Neural cell (in vitro differentiated cells): ENCODE results near the gene RANBP9. TPM values are rescaled to one million over a fixed set of nuclear protein-coding genes. Genes with fewer than 3 reads are reported as not detected.

Experiments
- H2AFZ ChIP-seq: fragments of 200-600, 300-800 bp; sonication (generic), shearing (Covaris generic); 2 replicates; pipeline ENCODE4 v1.6.0; 2014; ENCODE audit warnings: low read depth, mild to moderate bottlenecking, antibody characterized with exemption, low read length, moderate library complexity
- H3F3A ChIP-seq: fragments of 200-600 bp; shearing (Covaris generic); 2 replicates; pipeline ENCODE4 v1.6.1; 2016; ENCODE audit warnings: mild to moderate bottlenecking, moderate library complexity, mixed read lengths, antibody characterized with exemption, low read length; ENCODE audit not compliant: insufficient read depth, poor library complexity, severe bottlenecking
- H3K27ac ChIP-seq: fragments of 200-600, 300-800 bp; sonication (generic), shearing (Covaris generic); 2 replicates; pipeline ENCODE4 v1.5.1; 2014; ENCODE audit warnings: mild to moderate bottlenecking, low read length, moderate library complexity
- H3K27me3 ChIP-seq: fragments of 300-800, 200-600 bp; sonication (generic), shearing (Covaris generic); 2 replicates; pipeline ENCODE4 v1.6.0; 2014; ENCODE audit warnings: mild to moderate bottlenecking, low read depth, low read length, moderate library complexity; ENCODE audit not compliant: insufficient read depth
- H3K36me3 ChIP-seq: fragments of 300-800, 200-600 bp; sonication (generic), shearing (Covaris generic); 2 replicates; pipeline ENCODE4 v1.5.1; 2014; ENCODE audit warnings: mild to moderate bottlenecking, antibody characterized with exemption, low read length, moderate library complexity; ENCODE audit not compliant: insufficient read depth
- H3K4me2 ChIP-seq: fragments of 300-800, 200-600 bp; sonication (generic), shearing (Covaris generic); 2 replicates; pipeline ENCODE4 v1.6.0; 2014; ENCODE audit warnings: mild to moderate bottlenecking, low read length
- H3K4me3 ChIP-seq: fragments of 300-800, 200-600 bp; sonication (generic), shearing (Covaris generic); 2 replicates; pipeline ENCODE4 v1.5.1; 2014; ENCODE audit warnings: mild to moderate bottlenecking, low read length, moderate library complexity
- H3K79me2 ChIP-seq: fragments of 200-600 bp; shearing (Covaris generic); replicated peaks from 2 replicates; pipeline ENCODE4 v1.6.0; 2014; ENCODE audit warnings: mild to moderate bottlenecking, low read length, moderate library complexity; ENCODE audit not compliant: insufficient read depth
- H3K9ac ChIP-seq: fragments of 300-800, 200-600 bp; sonication (generic), shearing (Covaris generic); 2 replicates; pipeline ENCODE4 v1.6.1; 2016; ENCODE audit warnings: mild to moderate bottlenecking, low read length, mixed read lengths
- H3K9me2 ChIP-seq: fragments of 200-600 bp; shearing (Covaris generic); 2 replicates; pipeline ENCODE4 v1.6.1; 2016; ENCODE audit warnings: mild to moderate bottlenecking, low read length, mixed read lengths; ENCODE audit not compliant: insufficient read depth
- H3K9me3 ChIP-seq: fragments of 200-600, 300-800 bp; sonication (generic), shearing (Covaris generic); 2 replicates; pipeline ENCODE4 v1.6.1; 2016; ENCODE audit warnings: mild to moderate bottlenecking, mixed run types, low read length, moderate library complexity, mixed read lengths
- H4K20me1 ChIP-seq: fragments of 200-600 bp; shearing (Covaris generic); 2 replicates; pipeline ENCODE4 v1.6.1; 2016; ENCODE audit warnings: mild to moderate bottlenecking, mixed run types; ENCODE audit not compliant: insufficient read depth
- EP300 ChIP-seq: fragments of 450-650 bp; conservative IDR thresholded peaks from 2 replicates; pipeline ENCODE4 v1.6.1; 2014; ENCODE audit warnings: antibody characterized with exemption, mild to moderate bottlenecking, moderate library complexity; ENCODE audit not compliant: poor library complexity, severe bottlenecking
- EZH2 ChIP-seq: fragments of 200-600, 300-800 bp; shearing (Covaris generic), sonication (generic); IDR thresholded peaks from 2 replicates; pipeline ENCODE4 v1.6.1; 2014; ENCODE audit warnings: antibody characterized with exemption, low read length, borderline replicate concordance, mild to moderate bottlenecking; ENCODE audit not compliant: insufficient read depth, poor library complexity, severe bottlenecking
- MXI1 ChIP-seq: fragments of 450-650 bp; conservative IDR thresholded peaks from 2 replicates; pipeline ENCODE4 v1.6.1; 2014; ENCODE audit warnings: antibody characterized with exemption, mild to moderate bottlenecking; ENCODE audit not compliant: poor library complexity, severe bottlenecking
- POLR2AphosphoS5 ChIP-seq: IDR thresholded peaks from 2 replicates; pipeline ENCODE4 v1.6.1; 2012
- RAD21 ChIP-seq: fragments of 450-650 bp; conservative IDR thresholded peaks from 2 replicates; pipeline ENCODE4 v1.6.1; 2014; ENCODE audit warnings: antibody characterized with exemption, mild to moderate bottlenecking, moderate library complexity
- SMC3 ChIP-seq: fragments of 450-650 bp; conservative IDR thresholded peaks from 2 replicates; pipeline ENCODE4 v1.6.1; 2014; ENCODE audit warnings: antibody characterized with exemption, mild to moderate bottlenecking, moderate library complexity; ENCODE audit not compliant: poor library complexity
- TAF1 ChIP-seq: IDR thresholded peaks from 2 replicates; pipeline ENCODE4 v1.6.1; 2012; ENCODE audit warnings: low read depth
- polyA plus RNA-seq: library from polyadenylated mRNA; depleted of rRNA; stranded (reverse); fragments of >200 nt; gene quantifications from 2 replicates; pipeline ENCODE4 v1.2.3, GENCODE V29; 2014
- TF ChIP-seq, protein P1 (sequence below): IDR thresholded peaks from 2 replicates; pipeline ENCODE4 v1.6.1; 2012; ENCODE audit warnings: borderline replicate concordance
- TF ChIP-seq, protein P2 (sequence below): fragments of 450-650 bp; IDR thresholded peaks from 2 replicates; pipeline ENCODE4 v1.5.1; 2014; ENCODE audit warnings: antibody characterized with exemption, mild to moderate bottlenecking, moderate library complexity; ENCODE audit not compliant: poor library complexity, severe bottlenecking

The RANBP9 gene
- polyA plus RNA-seq, 1 donor from 2014 or later = 52.2 TPM

GRCh38 chr6:13573669-13574110 is 137.9 kb downstream of the RANBP9 start:
- peak overlapping the region; percentile 87 for H3K9ac ChIP-seq
- no peaks in the 10 kb centered on the region for H3K36me3 ChIP-seq
- H3K4me2 ChIP-seq = peak overlapping the region; percentile 59
- H3K27me3 ChIP-seq = no peaks in the 10 kb centered on the region
- H3K27ac ChIP-seq = peak overlapping the region; percentile 91
- TF ChIP-seq, protein P1, sequence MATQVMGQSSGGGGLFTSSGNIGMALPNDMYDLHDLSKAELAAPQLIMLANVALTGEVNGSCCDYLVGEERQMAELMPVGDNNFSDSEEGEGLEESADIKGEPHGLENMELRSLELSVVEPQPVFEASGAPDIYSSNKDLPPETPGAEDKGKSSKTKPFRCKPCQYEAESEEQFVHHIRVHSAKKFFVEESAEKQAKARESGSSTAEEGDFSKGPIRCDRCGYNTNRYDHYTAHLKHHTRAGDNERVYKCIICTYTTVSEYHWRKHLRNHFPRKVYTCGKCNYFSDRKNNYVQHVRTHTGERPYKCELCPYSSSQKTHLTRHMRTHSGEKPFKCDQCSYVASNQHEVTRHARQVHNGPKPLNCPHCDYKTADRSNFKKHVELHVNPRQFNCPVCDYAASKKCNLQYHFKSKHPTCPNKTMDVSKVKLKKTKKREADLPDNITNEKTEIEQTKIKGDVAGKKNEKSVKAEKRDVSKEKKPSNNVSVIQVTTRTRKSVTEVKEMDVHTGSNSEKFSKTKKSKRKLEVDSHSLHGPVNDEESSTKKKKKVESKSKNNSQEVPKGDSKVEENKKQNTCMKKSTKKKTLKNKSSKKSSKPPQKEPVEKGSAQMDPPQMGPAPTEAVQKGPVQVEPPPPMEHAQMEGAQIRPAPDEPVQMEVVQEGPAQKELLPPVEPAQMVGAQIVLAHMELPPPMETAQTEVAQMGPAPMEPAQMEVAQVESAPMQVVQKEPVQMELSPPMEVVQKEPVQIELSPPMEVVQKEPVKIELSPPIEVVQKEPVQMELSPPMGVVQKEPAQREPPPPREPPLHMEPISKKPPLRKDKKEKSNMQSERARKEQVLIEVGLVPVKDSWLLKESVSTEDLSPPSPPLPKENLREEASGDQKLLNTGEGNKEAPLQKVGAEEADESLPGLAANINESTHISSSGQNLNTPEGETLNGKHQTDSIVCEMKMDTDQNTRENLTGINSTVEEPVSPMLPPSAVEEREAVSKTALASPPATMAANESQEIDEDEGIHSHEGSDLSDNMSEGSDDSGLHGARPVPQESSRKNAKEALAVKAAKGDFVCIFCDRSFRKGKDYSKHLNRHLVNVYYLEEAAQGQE = no peak
- TF ChIP-seq MXI1 = no peak
- TF ChIP-seq SMC3 = no peak
- TF ChIP-seq EP300 = no peak
- TF ChIP-seq POLR2AphosphoS5 = no peak
- TF ChIP-seq, protein P2, sequence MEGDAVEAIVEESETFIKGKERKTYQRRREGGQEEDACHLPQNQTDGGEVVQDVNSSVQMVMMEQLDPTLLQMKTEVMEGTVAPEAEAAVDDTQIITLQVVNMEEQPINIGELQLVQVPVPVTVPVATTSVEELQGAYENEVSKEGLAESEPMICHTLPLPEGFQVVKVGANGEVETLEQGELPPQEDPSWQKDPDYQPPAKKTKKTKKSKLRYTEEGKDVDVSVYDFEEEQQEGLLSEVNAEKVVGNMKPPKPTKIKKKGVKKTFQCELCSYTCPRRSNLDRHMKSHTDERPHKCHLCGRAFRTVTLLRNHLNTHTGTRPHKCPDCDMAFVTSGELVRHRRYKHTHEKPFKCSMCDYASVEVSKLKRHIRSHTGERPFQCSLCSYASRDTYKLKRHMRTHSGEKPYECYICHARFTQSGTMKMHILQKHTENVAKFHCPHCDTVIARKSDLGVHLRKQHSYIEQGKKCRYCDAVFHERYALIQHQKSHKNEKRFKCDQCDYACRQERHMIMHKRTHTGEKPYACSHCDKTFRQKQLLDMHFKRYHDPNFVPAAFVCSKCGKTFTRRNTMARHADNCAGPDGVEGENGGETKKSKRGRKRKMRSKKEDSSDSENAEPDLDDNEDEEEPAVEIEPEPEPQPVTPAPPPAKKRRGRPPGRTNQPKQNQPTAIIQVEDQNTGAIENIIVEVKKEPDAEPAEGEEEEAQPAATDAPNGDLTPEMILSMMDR = no peak
- no peak for TF ChIP-seq RAD21
- no peak for TF ChIP-seq EZH2
- TF ChIP-seq TAF1 = no peak
- H3K9me2 ChIP-seq = no peaks in the 10 kb centered on the region
- H4K20me1 ChIP-seq = no peaks in the 10 kb centered on the region
- peak overlapping the region; percentile 91 for H3K4me3 ChIP-seq
- peaks cover 4% of the 10 kb centered on the region for H3K79me2 ChIP-seq
- peak overlapping the region; percentile 65 for H2AFZ ChIP-seq
- H3F3A ChIP-seq = peaks cover 12% of the 10 kb centered on the region
- H3K9me3 ChIP-seq = peaks cover 6% of the 10 kb centered on the region

DNA sequence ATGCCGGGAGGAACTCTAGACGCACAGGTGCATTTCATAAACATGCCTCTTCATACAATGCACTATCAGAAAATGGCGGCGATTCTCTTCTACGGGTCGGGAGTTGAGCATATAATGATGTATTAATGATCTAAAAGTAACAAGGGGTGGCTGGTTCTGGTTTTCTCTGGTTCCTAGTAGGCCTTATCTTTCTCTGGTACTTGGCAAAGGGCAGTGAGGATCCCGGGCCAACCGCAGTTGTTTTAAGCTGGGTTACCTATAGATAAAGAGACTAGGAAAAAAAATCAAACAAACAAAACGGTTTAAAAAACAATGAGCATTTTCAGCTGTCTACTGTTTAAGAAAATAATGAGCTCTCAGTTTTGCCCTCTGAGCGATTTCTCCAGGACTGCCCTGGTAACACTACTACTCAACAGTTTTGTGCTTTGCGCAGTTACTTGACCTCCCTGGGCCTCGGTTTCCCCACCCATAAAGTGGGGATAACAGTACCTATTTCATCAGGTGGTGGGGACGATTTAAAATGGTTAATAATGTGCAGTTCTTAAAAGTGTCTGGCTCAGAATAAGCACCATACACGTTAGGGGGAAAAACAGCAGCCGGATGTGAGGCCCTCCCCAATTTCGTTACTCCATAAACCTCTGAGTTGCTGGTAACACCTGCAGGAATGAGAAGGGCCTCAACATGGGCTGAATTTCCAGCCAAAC is 138.5 kb downstream of the RANBP9 start:
- H3K36me3 ChIP-seq = no peaks in the 10 kb centered on the region
- H3K27me3 ChIP-seq = no peaks in the 10 kb centered on the region
- no peak overlapping the region for H2AFZ ChIP-seq
- TF ChIP-seq, protein P1 = no peak
- no peak for TF ChIP-seq EZH2
- no peak for TF ChIP-seq RAD21
- no peak for TF ChIP-seq EP300
- TF ChIP-seq SMC3 = no peak
- no peak for TF ChIP-seq TAF1
- no peak for TF ChIP-seq MXI1
- TF ChIP-seq, protein P2 = no peak
- no peak for TF ChIP-seq POLR2AphosphoS5
- peaks cover 12% of the 10 kb centered on the region for H3F3A ChIP-seq
- no peak overlapping the region for H3K27ac ChIP-seq
- H3K79me2 ChIP-seq = peaks cover 4% of the 10 kb centered on the region
- peak overlapping the region; percentile 87 for H3K9ac ChIP-seq
- no peaks in the 10 kb centered on the region for H4K20me1 ChIP-seq
- H3K9me2 ChIP-seq = no peaks in the 10 kb centered on the region
- peaks cover 6% of the 10 kb centered on the region for H3K9me3 ChIP-seq
- H3K4me3 ChIP-seq = peak overlapping the region; percentile 91
- no peak overlapping the region for H3K4me2 ChIP-seq
